ENCODE data around the gene KCNK7. TPM values are rescaled to one million over a fixed set of nuclear protein-coding genes. Genes with fewer than 3 reads are reported as not detected.

The KCNK7 gene
- total RNA-seq, 1 donor from 2014 or later, result 2.2 TPM

DNA sequence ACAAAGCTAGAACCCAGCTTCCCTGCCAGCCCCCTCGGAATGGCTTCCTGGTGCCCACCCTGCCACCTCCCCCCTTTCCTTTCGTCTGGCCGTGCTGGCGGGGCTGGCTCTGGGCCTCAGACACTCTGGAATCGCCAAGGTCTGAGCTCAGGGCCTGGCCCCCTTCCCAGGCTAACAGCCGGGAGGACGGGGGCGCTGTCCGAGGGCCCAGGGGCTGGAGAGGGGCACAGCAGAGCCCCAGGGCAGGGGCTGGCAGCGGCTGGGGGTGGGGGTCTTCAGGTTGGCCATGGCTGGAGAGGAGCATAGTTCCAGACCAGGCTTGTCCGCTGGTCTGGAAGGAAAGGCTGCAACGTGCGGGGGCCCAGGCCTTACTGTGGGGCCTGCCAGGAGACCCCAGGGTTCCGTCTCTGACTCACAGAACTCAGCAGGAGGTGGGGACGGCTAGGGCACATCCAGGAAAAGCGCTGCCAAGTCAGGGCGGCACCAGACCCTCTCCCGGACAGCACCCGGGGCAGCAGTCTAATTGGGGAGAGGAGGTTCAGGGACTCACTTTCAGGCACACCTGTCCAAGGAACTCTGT lies 36.6 kb downstream of the KCNK7 start:
- intact Hi-C loops (cut with micrococcal nuclease), result loop anchor here (1.0 kb wide), 1 partner anchor 7 kb away; no protein-coding TSS in a partner anchor

DNA sequence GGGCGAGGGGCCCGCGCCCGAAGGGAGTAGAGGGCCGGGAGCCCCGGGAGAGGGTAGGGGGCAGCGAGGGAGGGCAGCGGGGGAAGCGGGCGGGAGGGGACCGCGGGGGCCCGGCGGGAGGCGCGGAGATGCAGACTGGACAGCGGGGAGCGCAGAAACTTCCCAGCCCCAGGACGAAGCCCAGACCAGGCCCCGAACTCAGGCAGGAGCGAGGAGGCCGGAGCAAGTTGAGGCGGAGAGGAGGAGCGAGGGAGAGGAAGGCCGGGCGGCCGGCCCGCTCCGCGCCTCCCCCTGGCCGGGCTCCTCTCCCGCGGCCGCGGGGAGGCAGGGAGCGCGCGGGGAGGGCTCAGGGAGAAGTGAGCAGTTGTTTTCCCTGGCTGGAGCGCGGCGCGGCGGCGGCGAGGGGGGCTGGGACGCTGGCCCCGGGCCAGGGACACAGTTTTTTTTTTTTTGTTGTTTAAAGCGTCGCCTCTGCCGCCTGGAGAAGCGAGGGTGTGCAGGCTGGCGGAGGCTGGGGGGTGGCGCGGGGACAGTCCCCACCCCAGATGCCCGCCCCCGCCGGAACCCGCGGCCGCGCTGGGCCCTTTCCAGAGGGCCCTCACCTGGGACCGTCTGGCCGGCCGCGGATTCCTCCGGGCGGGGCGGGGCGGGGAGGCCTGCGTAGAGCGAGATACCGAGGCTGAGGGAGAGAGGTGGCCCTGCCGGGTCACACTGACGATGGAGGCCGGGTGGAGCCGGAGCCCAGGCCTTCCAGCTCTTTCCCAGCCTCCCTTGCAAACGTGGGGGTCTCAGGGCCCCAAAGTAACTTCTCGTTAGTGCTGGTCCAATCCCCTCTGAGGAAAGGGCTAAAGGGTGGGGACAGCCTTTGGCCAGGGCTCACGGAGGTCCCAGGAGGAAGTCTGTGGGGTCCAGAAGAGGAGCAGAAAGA lies 37.3 kb downstream of the KCNK7 start, which contains the start of gene LTBP3:
Gene LTBP3, minus strand, starts transcription at position 358 of the 928 bp plus-strand sequence. CDS start 400 bp downstream, outside the sequence.
- intact Hi-C loops (cut with micrococcal nuclease), result loop anchor here (1.0 kb wide), 1 partner anchor 8 kb away; no protein-coding TSS in a partner anchor

DNA sequence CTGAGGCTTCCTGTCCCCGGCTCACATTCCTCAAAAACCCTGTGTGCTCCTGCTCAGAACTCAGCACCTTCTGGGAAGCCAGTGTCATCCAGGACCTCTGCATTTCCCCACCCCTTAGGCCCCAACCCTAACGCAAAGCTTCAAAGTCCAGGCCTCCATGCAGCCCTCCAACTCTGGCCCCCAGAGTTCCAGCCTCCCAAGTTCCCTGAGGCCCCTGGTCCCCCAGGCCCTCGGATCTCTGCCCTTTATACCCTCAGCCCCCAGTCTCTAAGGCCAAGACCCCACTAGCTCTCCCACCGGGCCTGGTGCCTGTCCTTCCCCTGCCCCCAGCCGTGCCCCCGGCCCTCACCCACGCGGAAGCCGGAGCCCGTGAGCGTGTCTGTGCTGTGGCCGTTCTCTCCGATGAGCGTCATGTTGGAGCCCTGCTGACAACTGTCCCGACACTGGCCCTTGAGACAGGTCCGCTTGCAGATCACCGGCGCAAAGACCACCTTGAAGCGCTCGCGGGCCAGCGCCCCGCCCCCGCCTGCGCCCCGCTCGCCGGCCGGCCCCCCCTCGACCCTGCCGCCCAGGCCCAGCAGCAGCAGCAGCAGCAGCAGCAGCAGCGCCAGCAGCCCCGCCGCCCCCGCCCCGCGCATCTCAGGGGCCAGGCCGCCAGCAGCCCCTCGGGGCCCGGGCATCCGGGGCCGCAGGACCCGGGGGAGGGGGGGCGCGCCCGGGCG lies 38.2 kb downstream of the KCNK7 start:
- intact Hi-C loops (cut with micrococcal nuclease), result loop anchor here (1.0 to 2.0 kb wide), 2 partner anchors 9 to 17 kb away; no protein-coding TSS in a partner anchor

GRCh38 chr11:65556470-65557279 lies 38.9 kb downstream of the KCNK7 start:
- intact Hi-C loops (cut with micrococcal nuclease), result loop anchor here (2.0 kb wide), 1 partner anchor 16 kb away; no protein-coding TSS in a partner anchor

GRCh38 chr11:65555693-65556231 lies 39.8 kb downstream of the KCNK7 start:
- intact Hi-C loops (cut with micrococcal nuclease), result loop anchor here (2.0 kb wide), 1 partner anchor 15 kb away; no protein-coding TSS in a partner anchor

DNA sequence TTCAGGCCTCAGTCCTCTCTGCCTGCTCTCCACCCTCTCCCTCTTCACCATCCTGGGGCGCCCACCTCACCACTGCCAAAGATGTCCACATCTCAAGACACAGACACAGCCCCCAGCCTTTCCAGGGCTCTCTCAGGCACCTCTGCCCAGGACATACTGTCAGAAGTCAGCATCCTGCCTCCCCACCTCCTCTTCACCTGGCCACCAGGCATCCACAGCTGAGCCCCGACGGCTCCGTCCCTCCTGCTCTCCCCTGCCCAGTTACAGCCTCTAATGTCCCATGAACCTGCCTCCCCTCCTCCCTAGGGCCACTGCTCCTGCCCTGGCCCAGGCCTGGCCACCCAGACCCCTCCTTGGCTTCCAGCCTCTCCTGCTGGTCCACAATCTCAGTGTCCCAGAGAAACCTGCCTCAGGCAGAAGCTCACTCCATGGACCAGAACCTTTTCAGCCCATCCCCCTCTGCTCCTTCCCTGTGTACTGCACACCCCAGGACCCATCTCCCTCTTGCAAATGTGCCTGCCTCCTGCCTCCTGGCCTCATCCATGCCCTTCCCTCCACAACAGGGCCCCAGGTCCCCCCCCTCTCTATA lies 40.7 kb downstream of the KCNK7 start:
- intact Hi-C loops (cut with micrococcal nuclease), result loop anchor here (1.0 kb wide), 1 partner anchor 9 kb away; no protein-coding TSS in a partner anchor

DNA sequence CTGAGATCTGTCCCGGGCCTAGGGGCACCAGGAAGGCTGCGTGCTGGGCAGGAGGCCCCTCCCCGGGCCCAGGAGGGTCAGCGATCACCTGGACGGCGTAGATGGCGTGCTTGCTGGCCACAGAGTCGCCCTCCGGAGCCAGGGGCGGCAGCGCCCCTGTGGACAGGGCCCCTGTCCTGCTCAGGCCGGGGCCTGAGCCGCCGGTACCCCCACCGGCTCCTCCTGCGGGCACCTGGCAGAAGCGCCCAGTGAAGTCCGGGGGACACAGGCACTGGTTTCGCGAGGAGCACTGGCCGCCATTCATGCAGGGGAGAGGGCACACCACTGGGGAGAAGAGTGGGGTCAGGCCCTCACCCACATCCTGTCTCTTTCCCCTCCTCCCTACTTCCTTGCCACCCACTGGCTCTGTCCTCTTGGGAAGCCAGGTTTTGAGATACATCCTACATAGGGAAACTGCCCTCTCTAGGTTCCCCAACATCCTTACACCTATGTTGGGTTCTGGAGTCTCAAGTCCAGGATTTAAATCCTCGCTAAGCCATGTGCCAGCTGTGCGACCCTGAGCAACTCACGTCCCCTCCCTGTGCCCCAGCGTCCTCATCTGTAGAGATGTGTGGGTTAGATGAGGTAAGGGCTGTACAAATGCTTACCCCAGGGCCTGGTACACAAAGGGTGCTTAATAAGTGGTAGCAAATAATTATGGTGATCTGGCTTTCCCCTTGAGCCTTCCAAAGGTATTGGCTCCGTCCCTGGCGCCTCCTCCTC lies 41.4 kb downstream of the KCNK7 start:
- intact Hi-C loops (cut with micrococcal nuclease), result loop anchor here (1.0 kb wide), 1 partner anchor 8 kb away; no protein-coding TSS in a partner anchor

DNA sequence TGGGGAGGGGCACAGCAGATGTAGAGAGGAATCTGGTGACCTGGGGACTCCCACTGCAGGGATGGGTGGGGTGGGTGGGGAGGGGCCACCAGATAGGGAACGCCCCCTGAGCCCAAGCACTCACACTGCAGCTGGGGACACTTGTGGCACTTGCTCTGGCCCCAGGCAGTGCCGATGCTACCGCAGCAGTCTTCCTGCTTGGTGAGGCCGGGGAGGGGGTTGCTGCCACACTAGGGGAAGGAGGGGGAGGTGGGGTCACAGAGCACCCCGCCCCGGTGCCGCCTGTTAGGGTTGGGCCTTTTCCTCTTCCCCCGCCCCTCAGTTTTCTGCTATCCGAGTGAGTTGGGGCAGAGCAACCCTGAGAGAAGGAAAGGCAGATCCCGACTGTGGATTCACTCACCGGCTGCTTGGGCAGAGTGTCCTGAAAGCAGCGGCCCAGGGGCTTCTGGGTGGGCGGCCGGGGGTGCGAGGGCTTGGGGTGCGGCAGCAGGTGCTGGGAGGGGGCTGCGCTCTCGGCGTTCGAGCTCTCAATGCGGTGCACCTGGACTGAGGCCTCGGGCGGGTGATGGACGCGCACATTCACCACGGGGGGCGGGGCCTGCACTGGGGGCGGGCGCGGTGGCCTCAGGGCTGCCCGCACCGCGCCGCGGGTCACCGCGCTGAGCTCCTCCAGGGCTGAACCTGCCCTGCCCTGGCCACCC lies 42.1 kb downstream of the KCNK7 start:
- intact Hi-C loops (cut with micrococcal nuclease), result loop anchor here (1.0 kb wide), 2 partner anchors 7 to 17 kb away; partner anchors contain the start of gene ZNRD2

DNA sequence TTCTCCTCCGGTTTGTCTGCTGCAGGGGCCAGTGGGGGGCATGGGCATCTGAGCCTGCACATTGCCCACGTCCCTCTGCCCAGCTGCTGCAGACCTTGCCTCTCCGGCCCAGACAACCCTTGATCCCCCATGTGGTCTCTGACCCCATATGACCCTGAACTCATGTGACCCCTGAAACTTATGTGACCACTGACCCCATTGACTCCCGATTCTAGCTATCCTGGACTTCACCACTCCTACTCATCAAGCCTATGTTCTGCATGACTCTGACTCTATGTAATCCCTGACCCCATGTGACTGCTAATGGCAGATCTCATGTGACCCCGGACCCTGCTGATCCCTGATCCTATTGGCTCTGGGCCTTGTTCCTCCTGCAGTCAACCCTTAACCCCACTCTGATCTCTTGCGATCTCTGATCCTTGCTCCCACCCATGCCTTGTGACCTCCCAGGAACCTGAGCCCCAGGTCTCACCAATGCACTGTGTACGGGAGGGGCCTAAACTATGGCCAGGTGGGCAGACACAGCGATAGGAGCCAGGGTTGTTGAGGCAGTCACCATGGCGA lies 43.1 kb downstream of the KCNK7 start:
- intact Hi-C loops (cut with micrococcal nuclease), result no loop called here

- intact Hi-C loops (cut with micrococcal nuclease), result no loop called here
These were observed 43.8 kb downstream of the KCNK7 start for GRCh38 chr11:65551572-65552387.

GRCh38 chr11:65549096-65549495 lies 46.5 kb downstream of the KCNK7 start:
- intact Hi-C loops (cut with micrococcal nuclease), result no loop called here

GRCh38 chr11:65548395-65548794 lies 47.2 kb downstream of the KCNK7 start:
- intact Hi-C loops (cut with micrococcal nuclease), result no loop called here

GRCh38 chr11:65547446-65548125 lies 48.0 kb downstream of the KCNK7 start:
- intact Hi-C loops (cut with micrococcal nuclease), result no loop called here

- intact Hi-C loops (cut with micrococcal nuclease), result loop anchor here (1.0 kb wide), 6 partner anchors 8 to 69 kb away; partner anchors contain the start of genes PCNX3, SCYL1 and ZNRD2
These were observed 49.2 kb downstream of the KCNK7 start for GRCh38 chr11:65546217-65546958.

DNA sequence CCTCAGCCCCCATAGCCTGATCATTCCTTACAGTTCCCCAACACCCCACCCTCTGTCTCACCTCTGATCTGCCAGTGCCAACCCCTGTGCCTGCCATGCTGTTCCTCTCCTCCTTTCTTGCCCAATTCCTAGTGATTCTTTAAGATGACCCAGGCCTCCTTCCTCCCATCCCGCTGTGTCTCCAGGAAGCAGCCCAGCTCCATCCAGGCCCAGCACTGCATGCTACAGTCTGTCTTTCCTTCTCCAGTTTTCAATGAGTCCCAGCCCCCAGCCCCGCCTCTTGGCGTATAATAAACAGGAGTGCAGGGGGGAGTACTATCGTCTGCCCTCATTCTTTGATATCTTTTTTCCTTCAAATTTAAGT lies 49.8 kb downstream of the KCNK7 start:
- intact Hi-C loops (cut with micrococcal nuclease), result loop anchor here (1.0 kb wide), 6 partner anchors 8 to 69 kb away; partner anchors contain the start of genes PCNX3, SCYL1 and ZNRD2

Measured in T-helper 1 cell treated with Interleukin-12 subunit alpha and Interleukin-12 subunit beta and Interleukin-4 antibody, amounts not matched to agents 30 ng/mL and 1 ng/mL, for 36 hours (primary cell).